Loucy (cell line): ENCODE results near the gene SLAMF8.
A peak's percentile ranks its signal among the peaks of the same experiment; 100 is the strongest.

Experiments
- H2AFZ ChIP-seq: fragments of 200-600 bp; sonication (generic); 2 replicates; pipeline ENCODE4 v1.6.0; 2016; ENCODE audit warnings: antibody characterized with exemption, mild to moderate bottlenecking, low read length, moderate library complexity
- H3F3A ChIP-seq: fragments of 200-600 bp; 2 replicates; pipeline ENCODE4 v1.6.0; 2016; ENCODE audit warnings: antibody characterized with exemption, low read depth, mild to moderate bottlenecking
- H3K27me3 ChIP-seq: fragments of 200-600 bp; sonication (generic); 2 replicates; pipeline ENCODE4 v1.6.1; 2014; ENCODE audit warnings: low read length, mild to moderate bottlenecking; ENCODE audit not compliant: insufficient read depth, poor library complexity, severe bottlenecking
- H3K36me3 ChIP-seq: fragments of 200-600 bp; sonication (generic); 2 replicates; pipeline ENCODE4 v1.6.1; 2016; ENCODE audit warnings: low read length; ENCODE audit not compliant: insufficient read depth
- H3K4me1 ChIP-seq: fragments of 200-600 bp; sonication (generic); 2 replicates; pipeline ENCODE4 v1.5.1; 2014; ENCODE audit warnings: low read length, mild to moderate bottlenecking; ENCODE audit not compliant: insufficient read depth, poor library complexity, severe bottlenecking
- H3K4me2 ChIP-seq: fragments of 200-600 bp; sonication (generic); 2 replicates; pipeline ENCODE4 v1.6.0; 2014; ENCODE audit warnings: antibody characterized with exemption, low read length, low read depth, mild to moderate bottlenecking; ENCODE audit not compliant: poor library complexity, severe bottlenecking
- H3K4me3 ChIP-seq: fragments of 200-600 bp; sonication (generic); 2 replicates; pipeline ENCODE4 v1.5.1; 2014; ENCODE audit warnings: low read length, mild to moderate bottlenecking, mixed read lengths; ENCODE audit not compliant: poor library complexity, severe bottlenecking
- H3K79me2 ChIP-seq: fragments of 200-600 bp; sonication (generic); 2 replicates; pipeline ENCODE4 v1.6.1; 2014; ENCODE audit warnings: low read length; ENCODE audit not compliant: insufficient read depth
- H3K9ac ChIP-seq: fragments of 200-600 bp; sonication (generic); 2 replicates; pipeline ENCODE4 v1.6.0; 2014; ENCODE audit warnings: mild to moderate bottlenecking, low read depth, low read length, moderate library complexity; ENCODE audit not compliant: poor library complexity, severe bottlenecking
- H3K9me2 ChIP-seq: fragments of 200-600 bp; sonication (generic); replicated peaks from 2 replicates; pipeline ENCODE4 v1.6.1; 2016; ENCODE audit warnings: low read depth, low read length, mixed read lengths
- H3K9me3 ChIP-seq: fragments of 200-600 bp; sonication (generic); 2 replicates; pipeline ENCODE4 v1.6.1; 2014; ENCODE audit warnings: mild to moderate bottlenecking, antibody characterized with exemption, low read length, low read depth; ENCODE audit not compliant: insufficient read depth
- H4K20me1 ChIP-seq: fragments of 200-600 bp; sonication (generic); 2 replicates; pipeline ENCODE4 v1.6.0; 2014; ENCODE audit warnings: antibody characterized with exemption, low read length, mild to moderate bottlenecking; ENCODE audit not compliant: insufficient read depth, poor library complexity, severe bottlenecking
- EZH2phosphoT487 ChIP-seq: fragments of 200-600 bp; IDR thresholded peaks from 2 replicates; pipeline ENCODE4 v1.6.1; 2018; ENCODE audit warnings: antibody characterized with exemption, mild to moderate bottlenecking, moderate library complexity, borderline replicate concordance
- TF ChIP-seq, protein P1 (sequence below): fragments of 200-600 bp; sonication (generic); conservative IDR thresholded peaks from 2 replicates; pipeline ENCODE4 v1.5.1; 2014; ENCODE audit warnings: mild to moderate bottlenecking, antibody characterized with exemption, low read length

SLAMF8 gene

GRCh38 chr1:159847231-159847630 is 20.6 kb downstream of the SLAMF8 start:
- Histone ChIP-seq H2AFZ (no peak overlapping the region), H3K4me2 (no peak overlapping the region), H4K20me1 (no peaks in the 10 kb centered on the region), H3K9ac (no peak overlapping the region), H3K9me3 (no peaks in the 10 kb centered on the region), H3K79me2 (no peaks in the 10 kb centered on the region), H3K9me2 (no peaks in the 10 kb centered on the region), H3K36me3 (no peaks in the 10 kb centered on the region), H3F3A (no peaks in the 10 kb centered on the region), H3K27me3 (no peaks in the 10 kb centered on the region), H3K4me1 (peaks cover 4% of the 10 kb centered on the region), H3K4me3 (no peak overlapping the region)
- TF ChIP-seq, protein P1, sequence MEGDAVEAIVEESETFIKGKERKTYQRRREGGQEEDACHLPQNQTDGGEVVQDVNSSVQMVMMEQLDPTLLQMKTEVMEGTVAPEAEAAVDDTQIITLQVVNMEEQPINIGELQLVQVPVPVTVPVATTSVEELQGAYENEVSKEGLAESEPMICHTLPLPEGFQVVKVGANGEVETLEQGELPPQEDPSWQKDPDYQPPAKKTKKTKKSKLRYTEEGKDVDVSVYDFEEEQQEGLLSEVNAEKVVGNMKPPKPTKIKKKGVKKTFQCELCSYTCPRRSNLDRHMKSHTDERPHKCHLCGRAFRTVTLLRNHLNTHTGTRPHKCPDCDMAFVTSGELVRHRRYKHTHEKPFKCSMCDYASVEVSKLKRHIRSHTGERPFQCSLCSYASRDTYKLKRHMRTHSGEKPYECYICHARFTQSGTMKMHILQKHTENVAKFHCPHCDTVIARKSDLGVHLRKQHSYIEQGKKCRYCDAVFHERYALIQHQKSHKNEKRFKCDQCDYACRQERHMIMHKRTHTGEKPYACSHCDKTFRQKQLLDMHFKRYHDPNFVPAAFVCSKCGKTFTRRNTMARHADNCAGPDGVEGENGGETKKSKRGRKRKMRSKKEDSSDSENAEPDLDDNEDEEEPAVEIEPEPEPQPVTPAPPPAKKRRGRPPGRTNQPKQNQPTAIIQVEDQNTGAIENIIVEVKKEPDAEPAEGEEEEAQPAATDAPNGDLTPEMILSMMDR = no peak
- no peak for TF ChIP-seq EZH2phosphoT487

GRCh38 chr1:159848326-159848725 is 21.7 kb downstream of the SLAMF8 start:
- no peaks in the 10 kb centered on the region for H3K27me3 ChIP-seq
- peaks cover 6% of the 10 kb centered on the region for H3K4me1 ChIP-seq
- H4K20me1 ChIP-seq = no peaks in the 10 kb centered on the region
- no peaks in the 10 kb centered on the region for H3F3A ChIP-seq
- no peaks in the 10 kb centered on the region for H3K9me3 ChIP-seq
- no peak overlapping the region for H2AFZ ChIP-seq
- TF ChIP-seq, protein P1 = no peak
- TF ChIP-seq EZH2phosphoT487 = no peak
- H3K4me3 ChIP-seq = no peak overlapping the region
- H3K79me2 ChIP-seq = no peaks in the 10 kb centered on the region
- no peak overlapping the region for H3K4me2 ChIP-seq
- no peaks in the 10 kb centered on the region for H3K9me2 ChIP-seq
- no peaks in the 10 kb centered on the region for H3K36me3 ChIP-seq
- H3K9ac ChIP-seq = no peak overlapping the region

- Histone ChIP-seq H3K9me3 (no peaks in the 10 kb centered on the region), H3F3A (no peaks in the 10 kb centered on the region), H3K9me2 (no peaks in the 10 kb centered on the region), H3K4me3 (no peak overlapping the region), H3K4me1 (peaks cover 13% of the 10 kb centered on the region), H3K36me3 (no peaks in the 10 kb centered on the region), H3K4me2 (no peak overlapping the region), H3K9ac (no peak overlapping the region), H2AFZ (no peak overlapping the region), H4K20me1 (no peaks in the 10 kb centered on the region), H3K79me2 (no peaks in the 10 kb centered on the region), H3K27me3 (no peaks in the 10 kb centered on the region)
- no peak for TF ChIP-seq EZH2phosphoT487
Measured at GRCh38 chr1:159849626-159850366, 23.1 kb downstream of the SLAMF8 start.

DNA sequence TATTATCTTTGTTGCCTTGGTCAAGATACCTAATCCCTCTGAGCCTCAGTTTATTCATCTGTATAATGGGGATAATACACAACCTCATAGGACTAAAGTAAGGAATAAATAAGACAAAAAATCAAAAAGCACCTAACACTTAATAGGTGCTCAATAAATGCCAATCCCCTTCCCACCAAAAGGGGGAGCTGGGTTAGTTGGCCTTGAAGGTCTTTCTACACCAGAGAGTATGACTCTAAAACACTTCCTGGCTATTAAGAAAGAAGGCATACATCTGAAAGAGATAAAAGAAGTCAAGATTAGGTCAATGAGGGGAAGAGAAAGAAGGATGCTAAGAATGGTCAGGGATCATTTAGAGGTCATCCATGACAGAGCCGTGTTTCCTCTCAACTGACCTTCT is 24.7 kb downstream of the SLAMF8 start:
- Histone ChIP-seq H3K4me1 (peaks cover 13% of the 10 kb centered on the region), H3K79me2 (no peaks in the 10 kb centered on the region), H2AFZ (no peak overlapping the region), H3F3A (no peaks in the 10 kb centered on the region), H3K9me3 (no peaks in the 10 kb centered on the region), H4K20me1 (no peaks in the 10 kb centered on the region), H3K36me3 (no peaks in the 10 kb centered on the region), H3K9me2 (no peaks in the 10 kb centered on the region), H3K9ac (no peak overlapping the region), H3K4me3 (no peak overlapping the region), H3K4me2 (no peak overlapping the region), H3K27me3 (no peaks in the 10 kb centered on the region)
- TF ChIP-seq, protein P1 = peak; percentile 45
- TF ChIP-seq EZH2phosphoT487 = no peak
